ENCODE data around the gene WDR59. TPM values are rescaled to one million over a fixed set of nuclear protein-coding genes. Genes with fewer than 3 reads are reported as not detected.
A peak's percentile ranks its signal among the peaks of the same experiment; 100 is the strongest.

The WDR59 gene
- total RNA-seq, 1 donor, result 21.7 TPM

DNA sequence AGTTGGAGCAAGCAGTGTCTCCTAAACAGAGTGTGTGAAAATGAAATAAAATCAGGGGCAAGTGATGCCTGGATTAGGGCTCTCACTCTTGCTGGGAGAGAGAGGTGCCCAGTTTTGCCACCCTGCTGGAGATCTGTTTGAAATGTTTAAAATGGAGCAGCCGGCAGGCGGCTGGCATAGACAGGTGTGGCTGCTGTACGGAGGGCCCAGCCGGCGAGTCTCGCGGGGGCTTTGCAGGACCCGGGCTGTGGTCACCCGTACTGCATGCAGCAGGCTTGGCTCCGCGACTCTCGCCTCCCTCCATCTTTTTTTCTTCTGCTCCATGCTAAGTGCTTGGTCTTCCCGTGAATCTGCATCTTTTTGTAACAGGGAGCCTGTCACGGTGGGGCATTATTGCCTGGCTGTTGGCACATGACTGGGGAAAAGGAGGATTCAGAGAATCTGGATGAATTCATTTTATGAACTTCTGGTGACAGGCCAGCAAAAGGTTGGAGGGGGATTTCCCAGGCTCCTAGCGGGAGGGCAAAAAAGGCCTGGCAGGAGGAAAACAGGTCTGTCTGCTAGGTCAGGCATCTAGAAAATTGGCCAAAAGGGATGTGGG is 15.7 kb upstream of the WDR59 start:
- DNase-seq (ENCODE audit: low read depth), result peak; percentile 33
- TF ChIP-seq, protein P1, sequence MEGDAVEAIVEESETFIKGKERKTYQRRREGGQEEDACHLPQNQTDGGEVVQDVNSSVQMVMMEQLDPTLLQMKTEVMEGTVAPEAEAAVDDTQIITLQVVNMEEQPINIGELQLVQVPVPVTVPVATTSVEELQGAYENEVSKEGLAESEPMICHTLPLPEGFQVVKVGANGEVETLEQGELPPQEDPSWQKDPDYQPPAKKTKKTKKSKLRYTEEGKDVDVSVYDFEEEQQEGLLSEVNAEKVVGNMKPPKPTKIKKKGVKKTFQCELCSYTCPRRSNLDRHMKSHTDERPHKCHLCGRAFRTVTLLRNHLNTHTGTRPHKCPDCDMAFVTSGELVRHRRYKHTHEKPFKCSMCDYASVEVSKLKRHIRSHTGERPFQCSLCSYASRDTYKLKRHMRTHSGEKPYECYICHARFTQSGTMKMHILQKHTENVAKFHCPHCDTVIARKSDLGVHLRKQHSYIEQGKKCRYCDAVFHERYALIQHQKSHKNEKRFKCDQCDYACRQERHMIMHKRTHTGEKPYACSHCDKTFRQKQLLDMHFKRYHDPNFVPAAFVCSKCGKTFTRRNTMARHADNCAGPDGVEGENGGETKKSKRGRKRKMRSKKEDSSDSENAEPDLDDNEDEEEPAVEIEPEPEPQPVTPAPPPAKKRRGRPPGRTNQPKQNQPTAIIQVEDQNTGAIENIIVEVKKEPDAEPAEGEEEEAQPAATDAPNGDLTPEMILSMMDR (IDR thresholded peaks at IDR 0.05; ENCODE audit: insufficient read depth, low read length), result no peak
- peak overlapping the region; percentile 77 for H3K4me3 ChIP-seq (ENCODE audit: low read depth, low read length)

DNA sequence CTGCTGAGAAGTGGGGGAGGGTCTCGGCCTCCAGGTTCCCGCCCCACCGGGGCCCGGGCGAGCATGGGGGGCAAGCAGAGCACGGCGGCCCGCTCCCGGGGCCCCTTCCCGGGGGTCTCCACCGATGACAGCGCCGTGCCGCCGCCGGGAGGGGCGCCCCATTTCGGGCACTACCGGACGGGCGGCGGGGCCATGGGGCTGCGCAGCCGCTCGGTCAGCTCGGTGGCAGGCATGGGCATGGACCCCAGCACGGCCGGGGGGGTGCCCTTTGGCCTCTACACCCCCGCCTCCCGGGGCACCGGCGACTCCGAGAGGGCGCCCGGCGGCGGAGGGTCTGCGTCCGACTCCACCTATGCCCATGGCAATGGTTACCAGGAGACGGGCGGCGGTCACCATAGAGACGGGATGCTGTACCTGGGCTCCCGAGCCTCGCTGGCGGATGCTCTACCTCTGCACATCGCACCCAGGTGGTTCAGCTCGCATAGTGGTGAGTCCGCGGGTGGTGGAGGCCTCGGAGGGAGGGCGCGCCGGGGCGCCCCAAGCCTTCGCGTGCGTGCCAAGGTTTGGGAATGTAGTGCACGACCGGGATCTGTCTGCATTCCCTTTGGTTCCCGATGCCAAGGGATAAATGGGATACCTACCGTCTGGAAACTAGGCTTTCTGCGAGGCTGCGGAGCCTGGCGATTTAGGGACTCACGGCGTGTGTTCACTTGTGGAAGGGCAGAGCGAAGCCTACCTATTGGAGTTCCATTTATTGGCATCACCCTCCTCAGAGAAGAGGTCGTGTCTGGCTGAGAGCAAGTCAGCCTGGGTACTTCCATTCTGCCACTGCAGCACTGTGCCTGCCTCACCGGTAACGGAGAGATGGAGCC is 14.9 kb upstream of the WDR59 start:
- H3K4me3 ChIP-seq (ENCODE audit: low read depth, low read length), result peak overlapping the region; percentile 77
- TF ChIP-seq, protein P1 (IDR thresholded peaks at IDR 0.05; ENCODE audit: insufficient read depth, low read length), result no peak
- DNase-seq (ENCODE audit: low read depth), result peak; percentile 50

DNA sequence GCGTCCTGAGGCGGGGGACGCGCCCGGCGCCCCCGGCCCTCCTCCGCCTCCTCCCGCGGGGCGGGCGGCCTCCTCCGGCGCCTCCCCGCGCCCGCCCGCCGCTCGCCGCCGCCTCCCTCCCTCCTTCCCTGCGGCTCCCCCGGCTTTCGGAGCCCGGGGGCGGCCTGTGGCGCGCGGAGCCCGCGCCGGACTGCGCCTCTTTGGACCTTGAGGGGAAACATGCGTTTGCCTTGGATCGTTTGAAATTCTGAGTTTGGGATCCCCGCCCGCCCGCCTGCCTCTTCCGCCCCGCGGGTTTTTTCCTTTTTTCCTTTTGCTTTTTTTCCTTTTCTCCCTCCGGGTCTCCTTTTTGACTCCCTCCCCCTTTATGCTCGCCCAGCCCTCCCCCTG is 14.3 kb upstream of the WDR59 start:
- H3K4me3 ChIP-seq (ENCODE audit: low read depth, low read length), result peak overlapping the region; percentile 77
- peak; percentile 6 for DNase-seq (ENCODE audit: low read depth)
- TF ChIP-seq, protein P1 (IDR thresholded peaks at IDR 0.05; ENCODE audit: insufficient read depth, low read length), result no peak

DNA sequence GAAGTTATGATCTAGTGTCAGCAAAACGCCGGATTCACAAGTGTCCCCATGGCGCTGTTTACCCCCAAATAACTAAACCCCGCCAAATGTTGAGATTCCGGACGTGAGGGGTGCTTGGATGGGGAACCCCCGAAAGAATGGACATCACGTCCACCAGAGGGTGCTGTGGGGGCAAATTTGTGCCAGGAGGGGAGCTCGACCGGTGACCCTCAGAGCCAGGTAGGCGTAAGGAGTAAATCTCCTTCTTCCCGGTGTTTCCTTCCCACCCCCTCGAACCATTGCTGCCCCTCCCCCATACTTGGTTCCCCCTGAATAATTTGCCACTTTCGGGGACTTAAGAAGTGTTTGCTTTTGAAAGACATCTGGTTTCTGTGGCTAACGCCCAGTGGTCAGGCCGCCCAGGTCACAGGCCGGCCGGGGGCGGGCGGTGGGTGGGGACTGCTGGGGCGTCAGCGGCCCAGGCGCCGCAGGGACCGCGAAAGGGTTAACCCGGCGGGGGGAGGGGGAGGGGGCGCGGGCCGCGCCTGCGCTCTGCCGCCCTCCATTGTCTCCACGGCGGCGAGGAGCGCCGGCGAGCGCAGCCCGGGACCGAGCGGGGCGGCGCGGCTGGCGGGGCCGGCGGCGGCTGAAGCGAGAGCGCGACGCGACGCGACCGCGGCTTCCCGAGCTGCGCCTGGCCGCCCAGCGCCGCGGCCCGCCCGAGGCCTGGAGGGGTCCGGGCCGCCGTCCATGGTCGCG is 13.7 kb upstream of the WDR59 start, which contains the start of gene ZNRF1:
Gene ZNRF1, plus strand, starts transcription at position 544 of the 738 bp plus-strand sequence. CDS start 648 bp downstream, outside the sequence.
- H3K4me3 ChIP-seq (ENCODE audit: low read depth, low read length), result peak within 1 kb of the TSS; percentile 77
- DNase-seq (ENCODE audit: low read depth), result peak; percentile 73
- TF ChIP-seq, protein P1 (IDR thresholded peaks at IDR 0.05; ENCODE audit: insufficient read depth, low read length), result peak; percentile 68

DNA sequence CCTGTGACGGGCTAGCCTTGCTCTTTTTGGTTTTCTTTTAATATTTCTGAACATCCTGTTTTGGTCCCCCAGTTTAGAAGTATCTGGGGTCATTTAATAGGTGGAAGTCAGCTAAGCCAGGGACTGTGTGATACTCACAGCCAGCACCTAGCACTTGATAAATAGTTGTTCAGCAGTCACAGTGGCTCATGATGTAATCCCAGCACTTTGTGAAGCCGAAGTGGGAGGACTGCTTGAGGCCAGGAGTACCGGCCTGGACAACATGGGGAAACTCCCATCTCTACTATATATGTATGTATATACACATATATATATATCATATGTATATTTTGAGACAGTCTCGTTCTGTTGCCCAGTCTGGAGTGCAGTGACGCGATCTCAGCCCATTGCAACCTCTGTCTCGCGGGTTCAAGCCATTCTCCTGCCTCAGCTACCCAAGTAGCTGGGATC is 12.1 kb upstream of the WDR59 start:
- TF ChIP-seq, protein P1 (IDR thresholded peaks at IDR 0.05; ENCODE audit: insufficient read depth, low read length), result no peak
- DNase-seq (ENCODE audit: low read depth), result no peak
- H3K4me3 ChIP-seq (ENCODE audit: low read depth, low read length), result no peak overlapping the region

DNA sequence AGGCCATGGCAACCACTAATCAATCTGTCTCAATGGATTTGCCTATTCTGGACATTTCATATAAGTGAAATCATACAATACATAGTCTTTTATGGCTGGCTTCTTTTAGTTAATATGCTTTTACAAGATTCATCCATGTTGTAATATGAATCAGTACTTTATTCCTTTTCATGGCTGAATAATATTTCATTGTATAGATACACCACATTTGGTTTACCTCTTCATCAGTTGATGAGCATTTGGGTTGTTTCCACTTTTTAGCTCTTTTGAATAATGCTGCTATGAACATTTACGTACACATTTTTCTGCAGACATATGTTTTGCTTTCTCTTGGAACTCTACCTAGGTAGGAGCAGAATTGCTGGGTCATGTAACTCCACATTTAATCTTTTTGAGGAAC is 11.1 kb upstream of the WDR59 start:
- TF ChIP-seq, protein P1 (IDR thresholded peaks at IDR 0.05; ENCODE audit: insufficient read depth, low read length), result no peak
- DNase-seq (ENCODE audit: low read depth), result no peak

More for the DNA sequence above, 11.1 kb upstream of the WDR59 start:
- H3K4me3 ChIP-seq (ENCODE audit: low read depth, low read length), result no peak overlapping the region

All from fibroblast of the aortic adventitia (primary cell).